Measurements from ENCODE around the gene MAN1C1. TPM values are rescaled to one million over a fixed set of nuclear protein-coding genes. Genes with fewer than 3 reads are reported as not detected.

Gene MAN1C1
- total RNA-seq, 4 donors from 2014 or later, result 5.0 to 31.1 (median 7.9) TPM

GRCh38 chr1:25760122-25760719 lies 143.6 kb downstream of the MAN1C1 start:
- Histone ChIP-seq H3K27me3 (no peaks in the 10 kb centered on the region), H3K4me3 (no peak overlapping the region), H3K36me3 (no peaks in the 10 kb centered on the region), H3K27ac (no peak overlapping the region), H3K4me1 (no peaks in the 10 kb centered on the region), H3K9me3 (no peaks in the 10 kb centered on the region)
- intact Hi-C loops (cut with DNase I; ENCODE audit: low total_unique reads), result no loop called here
- no peak for DNase-seq
- no peak for TF ChIP-seq CTCF (IDR thresholded peaks at IDR 0.05)
- TF ChIP-seq POLR2A (IDR thresholded peaks at IDR 0.05), result no peak

- H3K27me3 ChIP-seq, result no peaks in the 10 kb centered on the region
- H3K9me3 ChIP-seq, result no peaks in the 10 kb centered on the region
- intact Hi-C loops (cut with DNase I; ENCODE audit: low total_unique reads), result no loop called here
- no peaks in the 10 kb centered on the region for H3K36me3 ChIP-seq
- H3K4me1 ChIP-seq, result no peaks in the 10 kb centered on the region
- no peak for TF ChIP-seq POLR2A (IDR thresholded peaks at IDR 0.05)
- TF ChIP-seq CTCF (IDR thresholded peaks at IDR 0.05), result no peak
- H3K4me3 ChIP-seq, result no peak overlapping the region
- H3K27ac ChIP-seq, result no peak overlapping the region
- DNase-seq, result no peak
Observed at GRCh38 chr1:25760871-25761270, 144.3 kb downstream of the MAN1C1 start.

DNA sequence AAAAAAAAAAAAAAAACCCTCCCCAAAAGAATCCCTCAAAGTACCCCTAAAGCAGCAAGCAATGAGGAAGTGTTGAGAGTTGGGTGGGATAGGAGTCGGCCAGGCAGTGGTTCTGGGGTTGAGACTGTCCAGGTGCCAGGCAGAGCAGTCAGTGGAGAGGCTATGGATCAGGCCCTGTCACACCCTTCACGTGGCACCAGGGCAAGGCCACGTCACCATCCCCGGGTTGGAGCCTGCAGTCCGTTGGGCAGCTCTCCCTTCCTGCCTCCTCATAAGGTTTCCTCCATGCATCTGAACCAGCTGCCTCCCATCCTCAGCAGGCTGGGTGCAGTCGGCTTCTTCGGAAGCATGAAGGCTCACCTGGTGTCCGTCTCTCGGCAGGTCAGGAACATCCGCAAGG lies 146.9 kb downstream of the MAN1C1 start:
- intact Hi-C loops (cut with DNase I; ENCODE audit: low total_unique reads), result no loop called here
- DNase-seq, result no peak
- H3K27ac ChIP-seq, result no peak overlapping the region
- no peaks in the 10 kb centered on the region for H3K27me3 ChIP-seq
- no peaks in the 10 kb centered on the region for H3K9me3 ChIP-seq
- no peak for TF ChIP-seq POLR2A (IDR thresholded peaks at IDR 0.05)
- TF ChIP-seq CTCF (IDR thresholded peaks at IDR 0.05), result no peak
- H3K4me1 ChIP-seq, result no peaks in the 10 kb centered on the region
- no peaks in the 10 kb centered on the region for H3K36me3 ChIP-seq
- no peak overlapping the region for H3K4me3 ChIP-seq

GRCh38 chr1:25765136-25765922 lies 148.7 kb downstream of the MAN1C1 start:
- H3K36me3 ChIP-seq, result no peaks in the 10 kb centered on the region
- H3K4me1 ChIP-seq, result peaks cover 1 to 9% of the 10 kb centered on the region in 2 donors
- TF ChIP-seq CTCF (IDR thresholded peaks at IDR 0.05), result no peak
- TF ChIP-seq POLR2A (IDR thresholded peaks at IDR 0.05), result no peak
- H3K27me3 ChIP-seq, result no peaks in the 10 kb centered on the region
- H3K9me3 ChIP-seq, result no peaks in the 10 kb centered on the region
- no peak overlapping the region for H3K27ac ChIP-seq
- no peak for DNase-seq
- H3K4me3 ChIP-seq, result no peak overlapping the region
- intact Hi-C loops (cut with DNase I; ENCODE audit: low total_unique reads), result no loop called here

DNA sequence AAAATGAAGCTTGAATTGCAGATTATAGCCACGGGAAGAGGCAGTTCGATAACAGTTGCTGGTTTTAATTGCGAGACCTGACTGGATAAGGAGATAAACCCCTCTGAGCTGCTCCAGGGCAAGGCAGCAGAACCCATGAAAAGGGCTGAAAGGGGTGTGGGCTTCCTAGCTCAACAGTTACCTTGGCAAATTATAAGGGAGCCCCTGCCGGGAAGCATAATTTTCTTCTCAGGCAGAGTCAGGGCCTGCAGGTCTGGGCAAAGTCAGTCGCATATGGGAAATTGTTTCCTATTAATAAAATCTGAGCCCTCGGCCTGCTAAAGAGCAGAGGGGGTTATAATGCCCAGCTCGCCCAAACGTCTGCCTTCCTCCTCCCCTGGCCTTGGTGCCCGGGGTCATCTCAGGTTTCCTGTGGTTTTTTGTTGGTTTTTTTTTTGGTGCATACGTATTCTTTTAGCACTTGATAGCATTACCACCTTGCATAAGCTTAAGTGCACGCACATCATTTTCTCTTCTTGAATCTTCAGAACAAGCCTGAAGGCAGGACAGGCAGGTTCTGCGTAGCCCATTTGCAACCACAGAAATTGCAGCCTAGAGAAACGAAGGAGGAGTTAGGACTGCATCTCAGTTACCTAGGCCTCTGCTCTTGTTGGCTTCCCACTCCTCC lies 149.5 kb downstream of the MAN1C1 start:
- Histone ChIP-seq H3K36me3 (no peaks in the 10 kb centered on the region), H3K27me3 (no peaks in the 10 kb centered on the region), H3K9me3 (no peaks in the 10 kb centered on the region), H3K27ac (no peak overlapping the region), H3K4me1 (peaks cover 8 to 14% of the 10 kb centered on the region in 2 donors), H3K4me3 (no peak overlapping the region)
- no peak for DNase-seq
- intact Hi-C loops (cut with DNase I; ENCODE audit: low total_unique reads), result no loop called here
- TF ChIP-seq CTCF (IDR thresholded peaks at IDR 0.05), result no peak
- TF ChIP-seq POLR2A (IDR thresholded peaks at IDR 0.05), result no peak

All from uterus (tissue), 4 donors.